Sigmoid colon (tissue), 7 donors: ENCODE data around the gene C5. TPM values are rescaled to one million over a fixed set of nuclear protein-coding genes. Genes with fewer than 3 reads are reported as not detected.

ENCODE experiments used
- DNase-seq: peaks from one replicate; pipeline ENCODE4 v3.0.0-alpha.2; 2019
- H3K27ac ChIP-seq, 4 donors: fragments of 200-600 bp; sonication (generic); one replicate each; pipeline ENCODE4 v1.5.1; 2016 to 2019; ENCODE audit warnings: mild to moderate bottlenecking in 1 of 4
- H3K27me3 ChIP-seq, 3 donors: fragments of 200-600 bp; sonication (generic); one replicate each; pipeline ENCODE4 v1.5.1; 2019; ENCODE audit warnings: mild to moderate bottlenecking in 1 of 3
- H3K36me3 ChIP-seq, 4 donors: fragments of 200-600 bp; sonication (generic); one replicate each; pipeline ENCODE4 v1.5.1; 2016 to 2019
- H3K4me1 ChIP-seq, 4 donors: fragments of 200-600 bp; sonication (generic); one replicate each; pipeline ENCODE4 v1.5.1; 2017 to 2019
- H3K4me3 ChIP-seq, 4 donors: fragments of 200-600 bp; sonication (generic); one replicate each; pipeline ENCODE4 v1.5.1; 2017 to 2019; ENCODE audit warnings: mild to moderate bottlenecking in 2 of 4, moderate library complexity in 1 of 4
- H3K9me3 ChIP-seq, 4 donors: fragments of 200-600 bp in 3 of 4; sonication (generic) in 3 of 4; one replicate each; pipeline versions ENCODE4 v1.5.1 to v1.6.1; 2013 to 2019
- CTCF ChIP-seq, 4 experiments: fragments of 450-650 bp in 3 of 4; fragments of 200-600 bp in 1 of 4; IDR thresholded peaks; one replicate each; pipeline ENCODE4 v1.5.1; 2016 to 2019; ENCODE audit warnings: antibody characterized with exemption in 4 of 4, mild to moderate bottlenecking in 3 of 4, moderate library complexity in 2 of 4
- EP300 ChIP-seq, 4 donors: sonication (generic); formaldehyde crosslinking; IDR thresholded peaks; one replicate each; pipeline ENCODE4 v1.6.1; 2017; ENCODE audit warnings: antibody characterized with exemption in 4 of 4
- POLR2A ChIP-seq, 2 donors: fragments of 450-650 bp; IDR thresholded peaks; one replicate each; pipeline ENCODE4 v1.6.1; 2016; ENCODE audit warnings: antibody characterized with exemption in 2 of 2, mild to moderate bottlenecking in 2 of 2, moderate library complexity in 2 of 2
- POLR2AphosphoS5 ChIP-seq, 4 donors: sonication (generic); formaldehyde crosslinking; IDR thresholded peaks; one replicate each; pipeline ENCODE4 v1.6.1; 2017; ENCODE audit warnings: antibody characterized with exemption in 4 of 4
- WGBS, 2 donors: extraction: QIAGEN DNeasy Blood & Tissue Kit; methylation state at CpG; one replicate each; pipeline ENCODE4 v1.1.7; 2013; 5-methylcytosine and 5-hydroxymethylcytosine counted together
- intact Hi-C: fragments of 100-400 bp; cut with DNase I; formaldehyde crosslinking; loops from one replicate; pipeline ENCODE4 v1.15.1; 2023
- polyA plus RNA-seq, 3 donors: library from polyadenylated mRNA; stranded (reverse); fragments of 200-250 nt; gene quantifications; one replicate each; pipeline ENCODE4 v1.2.3, GENCODE V29; 2013
- total RNA-seq, 4 donors: library from RNA; depleted of rRNA; stranded (reverse); fragments of >200 nt; gene quantifications; one replicate each; pipeline ENCODE4 v1.1.0, GENCODE V29; 2016
- donor health status: healthy with polysubstance abuse.
- donor health status: Bipolar disorder and iron deficiency.
- donor health status: healthy.

The C5 gene
- total and polyA plus RNA-seq, 7 donors: under 0.01 to 6.4 (median 4.6) TPM

DNA sequence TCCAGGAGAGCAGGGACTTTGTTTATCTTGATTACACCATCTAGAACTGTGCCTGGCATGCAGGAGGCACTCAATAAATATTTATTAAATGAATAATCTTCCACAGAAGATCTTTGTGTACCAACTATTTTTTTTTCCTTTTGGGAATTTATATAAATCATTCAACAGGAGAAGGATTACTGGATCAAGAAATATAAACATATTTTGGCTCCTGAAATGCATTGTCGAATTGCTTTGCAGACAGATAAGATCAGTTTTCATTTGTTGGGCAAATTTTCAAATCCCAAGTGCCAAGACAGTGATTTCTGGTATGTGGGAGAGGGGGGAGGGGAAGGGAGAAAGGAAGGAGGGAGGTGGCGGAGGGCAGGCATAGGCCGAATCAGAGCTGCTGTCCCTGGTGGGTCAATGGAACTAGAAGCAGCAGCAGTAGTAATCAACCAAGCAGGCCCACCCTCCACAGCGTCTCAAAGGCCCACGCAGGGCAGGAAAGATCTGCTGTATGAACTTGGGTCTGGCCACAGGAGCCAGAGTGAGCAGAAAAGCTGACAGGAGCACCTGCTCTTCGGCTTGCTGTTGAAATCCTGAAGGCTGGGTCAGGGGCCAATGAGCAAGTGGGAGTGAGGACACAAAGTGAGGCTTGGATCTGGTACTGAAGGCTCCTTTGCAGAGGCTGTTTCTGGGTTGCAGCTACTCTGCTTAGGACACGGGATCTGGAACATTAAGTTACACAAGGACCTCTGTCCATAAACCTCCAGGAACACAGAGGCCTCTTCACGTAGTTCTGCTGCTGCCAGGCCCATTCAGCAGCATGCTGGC lies 107.7 kb downstream of the C5 start:
- no peaks in the 10 kb centered on the region for H3K9me3 ChIP-seq
- TF ChIP-seq EP300 (IDR thresholded peaks at IDR 0.05) (peak in 1 of 4 donors; percentile 18), POLR2AphosphoS5 (IDR thresholded peaks at IDR 0.05) (peak; percentile 17 to 51 (median 38)), POLR2A (IDR thresholded peaks at IDR 0.05) (no peak), CTCF (IDR thresholded peaks at IDR 0.05) (no peak)

DNA sequence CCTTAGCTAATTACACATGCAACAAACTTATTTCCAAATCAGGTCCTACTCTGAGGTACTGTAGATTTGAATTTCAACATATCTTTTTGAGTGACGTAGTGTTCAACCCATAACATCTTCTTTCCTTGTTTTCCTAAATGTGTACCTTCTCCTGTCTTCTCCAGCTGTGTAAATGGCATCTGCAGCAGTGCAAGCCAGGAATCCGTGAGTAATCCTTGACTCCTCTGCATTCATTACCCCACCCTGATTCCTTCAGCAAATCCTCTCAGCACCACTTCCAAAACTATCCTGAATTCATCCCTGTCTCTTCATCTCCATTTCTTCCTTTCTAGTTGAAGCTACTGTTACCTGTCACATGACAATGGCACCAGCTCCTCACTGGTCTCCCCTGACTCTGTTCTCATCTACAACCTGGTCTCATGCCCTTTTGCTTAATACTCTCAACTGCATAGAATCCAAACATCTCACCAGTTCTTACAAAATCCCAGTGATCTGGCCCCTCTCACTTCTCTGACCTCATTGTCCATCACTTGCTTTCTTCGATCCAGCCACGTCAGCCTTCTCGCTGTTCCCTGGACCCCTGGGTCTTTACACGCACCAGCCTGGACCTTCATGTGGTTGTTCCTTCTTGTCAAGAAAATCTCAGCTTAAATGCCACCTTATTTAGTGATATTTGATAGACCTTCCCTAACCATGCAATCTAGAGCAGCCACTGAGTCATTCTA lies 108.9 kb downstream of the C5 start:
- Histone ChIP-seq H3K36me3 (no peaks in the 10 kb centered on the region), H3K4me3 (no peak overlapping the region), H3K9me3 (no peaks in the 10 kb centered on the region), H3K4me1 (peaks cover 0 to 35% (median 34%) of the 10 kb centered on the region in 4 donors), H3K27me3 (no peaks in the 10 kb centered on the region), H3K27ac (peak overlapping the region; percentile 78 to 88 (median 82))
- no peak for DNase-seq
- intact Hi-C loops: no loop called here
- WGBS, 2 donors: 89 to 90% methylated on average over 6 of the region's 6 CpGs
- TF ChIP-seq CTCF (IDR thresholded peaks at IDR 0.05) (no peak), POLR2AphosphoS5 (IDR thresholded peaks at IDR 0.05) (no peak), EP300 (IDR thresholded peaks at IDR 0.05) (no peak), POLR2A (IDR thresholded peaks at IDR 0.05) (no peak)

More for the DNA sequence above, 107.7 kb downstream of the C5 start:
- DNase-seq: peak; percentile 76
- Histone ChIP-seq H3K27ac (peak overlapping the region; percentile 78 to 88 (median 82)), H3K4me3 (no peak overlapping the region), H3K27me3 (no peaks in the 10 kb centered on the region), H3K4me1 (peaks cover 0 to 25% (median 23%) of the 10 kb centered on the region in 4 donors), H3K36me3 (no peaks in the 10 kb centered on the region)
- WGBS, 2 donors: 79 to 86% methylated on average over 8 of the region's 8 CpGs
- intact Hi-C loops: no loop called here

- intact Hi-C loops: no loop called here
- no peaks in the 10 kb centered on the region for H3K36me3 ChIP-seq
- peak overlapping the region in 2 of 4 donors; percentile 84 to 88 for H3K27ac ChIP-seq
- H3K4me1 ChIP-seq: peaks cover 0 to 42% (median 40%) of the 10 kb centered on the region in 4 donors
- no peak for DNase-seq
- H3K9me3 ChIP-seq: no peaks in the 10 kb centered on the region
- TF ChIP-seq POLR2A (IDR thresholded peaks at IDR 0.05): no peak
- no peak for TF ChIP-seq CTCF (IDR thresholded peaks at IDR 0.05)
- TF ChIP-seq EP300 (IDR thresholded peaks at IDR 0.05): no peak
- TF ChIP-seq POLR2AphosphoS5 (IDR thresholded peaks at IDR 0.05): no peak
- WGBS, 2 donors: 88 to 92% methylated on average over 10 of the region's 10 CpGs
- no peak overlapping the region for H3K4me3 ChIP-seq
- no peaks in the 10 kb centered on the region for H3K27me3 ChIP-seq
Measured at GRCh38 chr9:120940573-120940972, 109.5 kb downstream of the C5 start.

DNA sequence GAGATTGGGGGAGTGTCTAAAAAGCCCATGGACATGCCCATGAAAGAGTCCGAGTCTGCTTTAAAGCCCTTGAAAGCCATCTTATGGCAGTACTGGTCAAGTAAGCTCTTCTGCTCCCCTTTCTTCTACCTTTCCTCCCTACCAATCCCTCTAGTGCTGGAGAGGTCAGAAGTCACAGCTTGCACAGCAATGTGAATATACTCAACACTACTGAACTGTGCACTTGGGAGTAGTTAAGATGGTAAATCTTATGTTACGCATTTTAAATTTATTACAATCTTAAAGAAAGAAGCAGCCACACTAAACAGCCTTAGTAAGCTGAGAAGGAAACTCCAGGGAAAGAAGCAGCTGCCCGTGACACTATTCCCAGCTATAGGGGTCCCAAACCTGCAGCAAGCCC lies 111.2 kb downstream of the C5 start:
- Histone ChIP-seq H3K27ac (peak overlapping the region in 1 of 4 donors; percentile 5), H3K4me3 (no peak overlapping the region), H3K4me1 (peaks cover 0 to 59% (median 57%) of the 10 kb centered on the region in 4 donors), H3K9me3 (no peaks in the 10 kb centered on the region), H3K27me3 (no peaks in the 10 kb centered on the region), H3K36me3 (no peaks in the 10 kb centered on the region)
- WGBS, 2 donors: 96 to 97% methylated on average over 3 of the region's 3 CpGs
- DNase-seq: no peak
- TF ChIP-seq EP300 (IDR thresholded peaks at IDR 0.05) (no peak), POLR2A (IDR thresholded peaks at IDR 0.05) (no peak), CTCF (IDR thresholded peaks at IDR 0.05) (no peak), POLR2AphosphoS5 (IDR thresholded peaks at IDR 0.05) (no peak)
- intact Hi-C loops: no loop called here
